ENCODE measurements around the gene OTUD7B. TPM values are rescaled to one million over a fixed set of nuclear protein-coding genes. Genes with fewer than 3 reads are reported as not detected.

OTUD7B gene
- total and polyA plus RNA-seq, 9 of the 15 experiments (the other 6 are each of a cell fraction or from before 2014, with no cell fraction given), result 0.96 to 18.8 (median 7.4) TPM

GRCh38 chr1:149888247-149888998 is 122.1 kb downstream of the OTUD7B start (continued):
- TF ChIP-seq ZBTB26 (CRISPR knock-in tag; IDR thresholded peaks at IDR 0.05) (peak; percentile 44; the same call in 1 of the 2 replicates), MIER1 (IDR thresholded peaks at IDR 0.05; ENCODE audit: low read depth) (peak; percentile 60; the same call in 1 of the 2 replicates), PCBP2 (IDR thresholded peaks at IDR 0.05; ENCODE audit: low read depth, low read length, poor library complexity, severe bottlenecking) (no peak), CC2D1A (IDR thresholded peaks at IDR 0.05) (peak; percentile 78; the same call in 1 of the 2 replicates), CREB3 (tag; conservative IDR thresholded peaks at IDR 0.05; ENCODE audit: low read depth) (no peak), POLR2H (tag; IDR thresholded peaks at IDR 0.05; ENCODE audit: low read depth) (no peak; the same call in 1 of the 2 replicates), ZNF644 (tag; IDR thresholded peaks at IDR 0.05; ENCODE audit: low read depth) (peak; percentile 77), ELF4 (CRISPR knock-in tag; IDR thresholded peaks at IDR 0.05) (no peak), MXD1 (CRISPR knock-in tag; IDR thresholded peaks at IDR 0.05; ENCODE audit: borderline replicate concordance, poor library complexity, severe bottlenecking) (no peak), SP1 (CRISPR knock-in tag; IDR thresholded peaks at IDR 0.05) (no peak), ZNF24 (IDR thresholded peaks at IDR 0.05) (no peak), SMARCB1 (IDR thresholded peaks at IDR 0.05; ENCODE audit: insufficient read length, low read depth) (no peak), SAFB2 (IDR thresholded peaks at IDR 0.05; ENCODE audit: borderline replicate concordance, low read depth, low read length, severe bottlenecking) (no peak), POLR2AphosphoS2 (IDR thresholded peaks at IDR 0.05; ENCODE audit: low read length) (no peak), ZNF707 (CRISPR knock-in tag; conservative IDR thresholded peaks at IDR 0.05) (no peak), DNMT1 (IDR thresholded peaks at IDR 0.05) (no peak), ZNF717 (CRISPR knock-in tag; IDR thresholded peaks at IDR 0.05) (no peak), RAD51 (IDR thresholded peaks at IDR 0.05; ENCODE audit: borderline replicate concordance, low read depth) (no peak), POLR2AphosphoS5 (IDR thresholded peaks at IDR 0.05; ENCODE audit: control insufficient read depth, insufficient read depth, low read depth, low read length) (peak; percentile 59; the same call in 1 of the 2 replicates), SIX5 (IDR thresholded peaks at IDR 0.05; ENCODE audit: borderline replicate concordance in 1 of 2, insufficient read depth in 1 of 2, low read depth in 1 of 2, low read length in 2 of 2) (no peak)
- TF ChIP-seq, protein P1, sequence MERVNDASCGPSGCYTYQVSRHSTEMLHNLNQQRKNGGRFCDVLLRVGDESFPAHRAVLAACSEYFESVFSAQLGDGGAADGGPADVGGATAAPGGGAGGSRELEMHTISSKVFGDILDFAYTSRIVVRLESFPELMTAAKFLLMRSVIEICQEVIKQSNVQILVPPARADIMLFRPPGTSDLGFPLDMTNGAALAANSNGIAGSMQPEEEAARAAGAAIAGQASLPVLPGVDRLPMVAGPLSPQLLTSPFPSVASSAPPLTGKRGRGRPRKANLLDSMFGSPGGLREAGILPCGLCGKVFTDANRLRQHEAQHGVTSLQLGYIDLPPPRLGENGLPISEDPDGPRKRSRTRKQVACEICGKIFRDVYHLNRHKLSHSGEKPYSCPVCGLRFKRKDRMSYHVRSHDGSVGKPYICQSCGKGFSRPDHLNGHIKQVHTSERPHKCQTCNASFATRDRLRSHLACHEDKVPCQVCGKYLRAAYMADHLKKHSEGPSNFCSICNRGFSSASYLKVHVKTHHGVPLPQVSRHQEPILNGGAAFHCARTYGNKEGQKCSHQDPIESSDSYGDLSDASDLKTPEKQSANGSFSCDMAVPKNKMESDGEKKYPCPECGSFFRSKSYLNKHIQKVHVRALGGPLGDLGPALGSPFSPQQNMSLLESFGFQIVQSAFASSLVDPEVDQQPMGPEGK (CRISPR knock-in tag; IDR thresholded peaks at IDR 0.05; ENCODE audit: borderline replicate concordance), result no peak

Data from K562 (cell line).